Measurements from ENCODE around the gene SGPP2. TPM values are rescaled to one million over a fixed set of nuclear protein-coding genes. Genes with fewer than 3 reads are reported as not detected.

The SGPP2 gene
- total RNA-seq, 4 donors from 2014 or later = 0.63 to 15.3 (median 7.2) TPM

- no peak for ATAC-seq (ENCODE audit: low FRiP score)
- TF ChIP-seq CTCF (IDR thresholded peaks at IDR 0.05) = no peak
Measured at GRCh38 chr2:222538535-222538934, 114.2 kb downstream of the SGPP2 start.

GRCh38 chr2:222544661-222545060 is 120.3 kb downstream of the SGPP2 start:
- TF ChIP-seq CTCF (IDR thresholded peaks at IDR 0.05) = no peak
- no peak for ATAC-seq (ENCODE audit: low FRiP score)
- no peak for DNase-seq (ENCODE audit: low spot score)

More at GRCh38 chr2:222538535-222538934, 114.2 kb downstream of the SGPP2 start:
- DNase-seq (ENCODE audit: low spot score) = no peak

GRCh38 chr2:222545823-222546795 is 121.8 kb downstream of the SGPP2 start:
- no peak for TF ChIP-seq CTCF (IDR thresholded peaks at IDR 0.05)
- DNase-seq (ENCODE audit: low spot score) (no peak), ATAC-seq (ENCODE audit: low FRiP score) (no peak)

GRCh38 chr2:222547083-222547482 is 122.7 kb downstream of the SGPP2 start:
- DNase-seq (ENCODE audit: low spot score) (no peak), ATAC-seq (ENCODE audit: low FRiP score) (no peak)

GRCh38 chr2:222548992-222549391 is 124.6 kb downstream of the SGPP2 start:
- TF ChIP-seq CTCF (IDR thresholded peaks at IDR 0.05) = no peak
- ATAC-seq (ENCODE audit: low FRiP score) (no peak), DNase-seq (ENCODE audit: low spot score) (no peak)

More at GRCh38 chr2:222547083-222547482, 122.7 kb downstream of the SGPP2 start:
- no peak for TF ChIP-seq CTCF (IDR thresholded peaks at IDR 0.05)

GRCh38 chr2:222554517-222554916 is 130.2 kb downstream of the SGPP2 start:
- no peak for TF ChIP-seq CTCF (IDR thresholded peaks at IDR 0.05)
- no peak for DNase-seq (ENCODE audit: low spot score)
- no peak for ATAC-seq (ENCODE audit: low FRiP score)

- DNase-seq (ENCODE audit: low spot score) (no peak), ATAC-seq (ENCODE audit: low FRiP score) (no peak)
- no peak for TF ChIP-seq CTCF (IDR thresholded peaks at IDR 0.05)
Measured at GRCh38 chr2:222561151-222561550, 136.8 kb downstream of the SGPP2 start.

Data from omental fat pad (tissue), 4 donors.